ENCODE results near the gene MEF2C.
"Not testable (repeated sequence)": the region's sequence is repeated elsewhere in the genome, so short reads cannot be mapped to it uniquely, and the experiment has no call there.

MEF2C gene

DNA sequence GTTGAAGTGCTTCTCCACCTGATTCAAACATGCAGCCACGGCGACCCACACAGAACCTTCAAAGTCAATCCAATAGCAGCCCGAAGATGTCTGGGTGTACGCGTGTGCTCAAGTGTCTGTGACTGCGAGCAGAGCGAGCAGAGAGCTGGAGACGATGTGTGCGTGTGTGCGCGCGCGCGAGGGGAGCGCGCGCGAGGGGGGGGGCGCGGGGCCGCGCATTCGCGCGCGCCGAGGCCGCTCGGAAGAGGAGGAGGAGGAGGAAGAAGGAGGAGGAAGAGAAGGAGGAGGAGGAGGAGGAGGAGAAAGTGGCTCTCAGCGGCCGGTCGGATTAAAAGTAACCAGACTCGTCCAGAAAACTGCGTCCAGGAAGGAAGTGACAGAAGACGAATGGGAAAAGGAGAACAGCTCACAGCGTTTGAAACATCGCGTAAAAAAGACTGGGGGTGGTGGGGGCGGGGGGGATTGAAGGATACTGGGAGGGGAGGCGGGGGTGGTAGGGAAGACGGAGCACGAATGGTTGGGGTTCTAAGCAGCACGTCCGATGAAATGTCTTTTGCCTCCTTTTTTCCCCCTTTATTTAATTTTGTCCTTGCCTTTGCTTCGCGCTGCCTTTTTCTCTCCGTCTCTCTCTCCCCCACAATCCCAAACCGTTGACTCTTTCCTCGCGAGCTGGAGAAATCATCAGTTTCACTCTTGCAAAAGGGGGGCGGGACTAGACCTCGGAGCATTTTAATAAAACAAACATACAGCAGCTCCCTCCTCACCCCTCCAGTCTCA is at the start of gene MEF2C:
Gene MEF2C, minus strand, starts transcription at position 126 of the 777 bp plus-strand sequence. CDS start 59,396 bp downstream, outside the sequence.
- DNase-seq, result peak; percentile 21 to 77

DNA sequence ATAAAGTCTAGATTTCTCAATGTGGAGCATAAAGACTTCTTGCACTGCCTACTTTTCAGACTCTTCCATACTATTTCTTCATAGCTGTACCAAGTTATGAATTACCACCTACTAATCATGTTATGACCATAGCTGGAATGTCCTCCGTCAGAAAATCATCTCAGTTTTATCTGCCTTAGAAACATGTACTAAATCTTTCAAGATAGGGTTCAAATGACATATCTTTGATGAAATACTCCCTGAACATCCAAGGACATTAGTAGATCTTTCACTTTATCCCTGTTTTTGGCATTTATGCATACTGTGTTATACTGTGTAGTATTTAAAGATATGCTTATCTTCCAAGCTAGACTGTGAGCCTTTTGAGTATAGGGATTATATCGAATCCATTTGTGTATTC is 49.6 kb upstream of the MEF2C start:
- DNase-seq, result no peak

DNA sequence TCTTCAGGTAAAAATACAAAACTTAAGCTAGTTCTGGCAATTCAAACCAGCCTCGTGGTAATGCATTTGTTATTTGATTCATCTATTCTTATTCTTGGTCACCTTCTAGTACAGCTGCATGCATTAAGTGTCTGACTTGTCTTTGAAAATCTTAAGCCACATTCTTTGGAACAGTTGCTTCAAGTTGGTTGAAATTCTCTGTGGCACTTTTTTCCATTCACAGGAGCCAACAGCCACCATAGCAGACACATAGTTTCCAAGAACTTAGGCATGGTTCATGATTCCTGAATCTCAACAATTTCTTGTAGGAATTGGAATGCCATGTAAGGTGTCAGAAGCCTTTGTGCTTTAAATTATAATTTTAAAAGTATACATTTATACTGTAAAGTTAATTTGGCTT is 47.4 kb upstream of the MEF2C start:
- no peak for DNase-seq

DNA sequence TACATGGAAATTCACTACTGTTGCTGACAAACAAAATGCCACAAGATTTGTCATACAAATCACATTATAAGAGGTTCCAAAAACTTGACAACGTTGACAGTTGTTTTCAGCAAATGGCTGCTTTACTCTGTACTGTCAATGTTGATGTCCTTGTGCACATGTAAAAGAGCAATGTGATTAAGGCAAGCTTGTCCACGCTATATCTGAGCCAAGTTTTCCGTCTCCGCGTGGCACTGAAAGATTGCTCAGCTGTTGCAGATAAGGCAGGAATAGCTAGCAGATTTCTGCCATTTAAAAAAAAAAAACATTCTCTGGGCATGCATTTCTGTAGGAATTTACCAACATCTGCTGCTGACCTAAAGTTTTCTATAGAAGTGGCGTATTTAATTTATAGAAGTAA is 46.4 kb upstream of the MEF2C start:
- no peak for DNase-seq

DNA sequence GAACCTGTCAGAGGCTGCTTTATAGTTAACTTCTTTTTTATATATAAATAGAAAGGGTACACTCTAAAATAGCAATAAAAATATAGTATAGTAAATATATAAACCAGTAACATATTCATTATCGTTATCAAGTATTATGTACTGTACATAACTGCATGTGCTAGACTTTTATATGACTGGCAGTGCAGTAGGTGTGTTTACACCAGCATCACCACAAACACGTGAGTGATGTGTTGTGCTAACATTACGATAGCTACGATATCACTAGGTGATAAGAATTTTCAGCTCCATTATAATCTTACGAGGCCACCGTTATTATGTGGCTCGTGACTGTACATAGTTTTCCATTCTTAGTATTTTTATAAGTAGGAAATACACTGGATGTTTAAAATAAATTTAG is 43.8 kb upstream of the MEF2C start:
- DNase-seq, result no peak

DNA sequence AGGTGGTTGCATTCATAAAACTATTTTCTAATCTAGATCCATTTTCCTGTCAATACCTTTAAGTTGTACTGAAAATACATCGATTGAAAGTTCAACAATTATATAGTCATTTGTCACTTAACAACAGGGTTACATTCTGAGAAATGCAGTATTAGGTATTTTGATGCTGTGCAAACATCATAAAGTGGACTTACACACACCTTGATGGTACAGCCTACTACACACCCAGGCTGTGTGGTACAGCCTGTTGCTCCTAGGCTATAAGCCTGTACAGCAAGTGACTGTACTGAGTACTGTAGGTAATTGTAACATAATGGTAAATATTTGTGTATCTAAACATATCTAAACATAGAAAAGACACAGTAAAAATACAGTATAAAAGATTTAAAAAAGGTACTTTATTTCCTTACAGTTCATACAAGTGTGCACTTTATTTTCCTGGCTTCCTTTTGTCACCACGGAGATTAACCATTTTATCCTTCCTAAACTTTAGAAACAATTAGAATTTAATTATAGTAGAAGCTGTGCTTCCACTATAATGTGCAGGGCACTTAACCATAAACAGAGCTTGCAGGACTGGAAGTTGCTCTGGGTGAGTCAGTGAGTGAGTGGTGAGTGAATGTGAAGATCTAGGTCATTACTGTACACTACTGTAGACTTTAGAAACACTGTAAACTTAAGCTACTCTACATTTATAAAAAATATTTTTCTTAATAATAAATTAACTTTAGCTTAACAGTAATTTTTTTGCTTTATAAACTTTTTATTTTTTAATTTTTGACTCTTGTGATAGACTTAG is 42.9 kb upstream of the MEF2C start:
- no peak for DNase-seq

DNA sequence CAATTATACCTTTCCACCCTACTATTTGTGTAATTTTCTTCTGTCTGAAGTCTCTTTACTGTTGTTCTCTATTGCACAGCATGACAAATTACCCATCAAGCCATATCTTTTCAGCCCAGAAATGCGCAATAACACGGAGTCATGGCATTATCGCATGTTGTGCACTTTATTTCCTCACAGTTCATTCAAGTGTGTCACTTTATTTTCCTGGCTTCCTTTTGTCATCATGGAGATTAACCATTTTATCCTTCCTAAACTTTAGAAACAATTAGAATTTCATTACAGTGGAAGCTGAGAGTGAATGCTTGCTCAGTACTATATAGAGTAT is 41.3 kb upstream of the MEF2C start:
- no peak for DNase-seq

DNA sequence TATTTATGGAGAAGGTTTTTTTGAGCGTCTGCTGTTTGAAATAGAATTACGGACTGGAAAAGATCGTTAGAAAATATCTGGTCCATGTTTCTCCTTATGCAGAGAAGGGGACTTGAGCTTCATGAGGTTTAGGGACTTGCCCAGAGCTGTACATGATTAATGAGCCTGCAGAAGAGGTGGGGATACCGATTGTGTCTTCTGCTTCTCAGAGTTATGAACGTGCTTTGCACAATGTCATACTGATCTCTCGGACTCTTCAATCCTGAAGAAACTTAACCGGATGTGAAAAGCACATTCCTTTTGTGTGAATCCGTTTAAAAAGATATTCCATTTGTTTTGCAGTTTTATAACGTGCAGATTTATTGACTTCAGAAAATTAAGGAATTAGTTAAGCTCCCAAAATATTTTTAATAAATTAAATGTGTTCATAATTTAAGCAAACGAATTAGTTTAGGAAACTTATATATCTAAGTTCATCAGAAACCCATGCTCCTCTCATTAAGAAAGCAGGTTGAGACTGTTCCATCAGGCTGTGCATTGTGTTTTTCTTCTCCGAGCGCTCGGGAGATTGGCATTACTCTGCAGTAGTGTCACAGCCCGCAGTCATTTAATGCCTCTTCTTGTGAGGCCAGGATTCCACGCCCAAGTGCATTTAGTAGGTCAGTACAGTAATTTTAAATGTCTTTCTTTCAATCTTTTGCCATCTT is 40.8 kb upstream of the MEF2C start:
- no peak for DNase-seq

DNA sequence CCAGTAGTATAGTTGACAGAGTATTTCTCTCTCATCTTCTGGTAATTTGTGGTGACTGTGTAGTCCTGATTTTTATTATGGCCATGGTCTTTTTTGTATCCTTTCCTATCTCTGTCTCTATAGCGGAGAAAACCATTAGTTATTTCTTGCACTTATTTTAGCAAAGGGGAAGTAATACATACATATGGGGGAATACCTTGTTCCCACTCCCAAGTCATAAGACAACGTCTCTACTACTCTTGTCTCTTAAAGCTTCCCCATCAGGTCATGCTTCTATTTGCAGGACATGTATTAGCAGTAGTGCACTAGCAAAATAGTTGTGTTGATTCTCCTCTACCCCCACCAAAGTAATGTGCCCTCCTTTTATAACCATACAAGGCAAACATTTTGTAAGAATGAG is 29.8 kb upstream of the MEF2C start:
- not testable (repeated sequence) for DNase-seq

DNA sequence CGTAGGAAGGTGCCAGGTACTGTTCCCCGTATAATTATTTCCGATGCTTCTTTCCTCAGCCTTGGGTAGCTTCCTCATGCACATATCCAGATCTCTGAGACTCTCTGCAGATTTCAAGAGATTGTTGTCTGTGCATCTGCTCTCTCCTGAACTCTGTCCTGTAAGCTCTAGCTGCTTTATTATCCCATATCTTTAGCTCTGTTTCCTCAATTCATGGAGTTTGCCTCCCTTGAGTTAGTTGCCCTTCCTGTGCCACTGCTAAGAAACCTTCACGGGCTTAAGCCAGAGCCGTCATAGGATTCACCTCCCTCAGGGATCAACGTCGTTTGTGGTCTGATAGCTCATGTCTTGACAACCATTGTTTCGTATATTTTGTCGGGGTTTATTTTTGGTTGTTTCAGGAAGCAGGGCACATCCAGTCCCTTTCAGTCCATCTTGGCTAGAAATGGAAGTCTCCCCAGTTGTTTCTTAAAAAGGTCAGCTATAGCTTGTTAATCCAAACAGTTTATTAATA is 28.1 kb upstream of the MEF2C start:
- DNase-seq, result not testable (repeated sequence)

DNA sequence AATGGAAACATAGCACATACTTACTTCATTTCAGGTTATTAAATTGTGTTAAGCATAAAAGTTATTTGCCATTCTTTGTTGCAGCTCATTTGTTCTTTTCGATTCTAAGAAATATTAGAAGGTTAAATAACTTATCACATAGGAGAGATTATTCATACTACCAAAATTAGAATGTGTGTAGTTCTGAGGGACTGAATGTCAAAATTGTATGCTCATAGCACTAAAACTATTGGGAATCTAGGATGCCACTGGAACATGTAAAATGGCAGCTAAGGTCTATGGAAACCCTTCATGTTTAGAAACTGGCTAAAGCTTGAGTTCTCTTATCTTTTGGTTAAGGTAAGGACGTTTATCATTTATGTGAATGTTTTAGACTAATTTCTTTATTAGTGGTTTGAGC is 21.5 kb upstream of the MEF2C start:
- DNase-seq, result not testable (repeated sequence)

DNA sequence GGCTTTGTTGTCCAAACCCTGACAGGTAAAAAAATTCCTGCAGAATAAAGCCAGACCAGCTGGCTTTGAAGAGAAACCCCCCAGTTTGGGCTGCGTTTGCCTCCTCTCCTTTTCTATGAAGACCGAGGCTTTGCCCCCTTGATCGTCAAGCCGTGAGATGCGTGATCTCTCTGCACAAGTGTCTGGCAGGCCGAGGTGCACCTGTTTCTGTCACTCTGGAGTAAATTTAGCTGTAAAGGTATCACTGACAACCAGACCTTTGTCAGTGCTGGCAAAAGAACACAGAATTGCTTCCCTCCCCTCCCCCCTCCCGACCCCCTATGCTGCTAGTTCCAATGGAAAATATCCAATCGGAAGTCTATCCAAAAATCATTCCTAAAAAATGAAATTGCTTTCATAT is 21.0 kb upstream of the MEF2C start:
- not testable (repeated sequence) for DNase-seq

DNA sequence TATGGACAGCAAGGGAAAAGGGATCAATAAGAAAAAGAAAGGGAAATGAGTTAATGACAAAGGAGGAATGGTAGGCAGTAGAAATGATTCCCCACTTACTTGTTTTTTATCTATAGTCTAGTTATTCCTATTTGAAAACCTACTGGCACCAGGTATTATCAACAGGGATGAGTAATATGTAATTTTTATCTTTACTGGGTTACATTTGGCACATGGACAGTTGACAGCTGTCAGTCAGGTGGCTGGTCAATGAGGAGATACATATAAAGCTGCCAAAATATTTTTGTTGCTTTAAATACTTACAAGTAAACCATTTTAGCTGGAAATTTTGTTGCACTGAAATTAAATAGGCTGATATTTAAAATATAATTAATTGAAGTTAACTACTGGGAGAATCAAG is 18.1 kb upstream of the MEF2C start:
- DNase-seq, result not testable (repeated sequence)

DNA sequence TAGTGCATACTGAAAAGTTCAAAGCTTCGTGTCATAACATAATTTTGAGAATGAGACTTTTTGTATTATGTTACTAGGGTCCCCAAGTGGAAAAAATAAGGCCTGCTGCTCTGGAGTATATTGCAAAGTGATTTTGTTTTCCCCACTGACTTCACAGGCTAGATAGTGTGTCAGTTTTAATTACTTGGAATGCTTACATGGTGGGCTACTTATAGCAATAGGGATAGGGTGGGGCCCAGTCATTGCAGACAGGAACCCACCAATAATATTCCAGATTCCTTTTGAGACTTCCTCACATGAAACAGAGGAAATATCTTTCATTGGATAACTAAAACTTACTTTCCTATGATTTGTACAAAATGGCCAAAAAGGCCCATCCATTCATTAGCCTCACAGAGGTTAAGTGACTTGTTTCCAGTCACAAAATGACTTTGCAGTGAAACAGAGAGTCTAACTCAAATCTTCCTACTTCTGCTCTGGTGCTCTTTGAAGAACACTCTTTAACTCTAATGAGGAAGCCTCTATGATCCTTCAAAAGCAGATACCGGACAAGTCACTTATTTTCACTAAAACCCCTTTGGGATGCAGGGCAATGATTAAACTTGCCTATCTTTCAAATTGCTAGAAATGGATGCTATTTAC is 16.2 kb upstream of the MEF2C start:
- DNase-seq, result no peak

DNA sequence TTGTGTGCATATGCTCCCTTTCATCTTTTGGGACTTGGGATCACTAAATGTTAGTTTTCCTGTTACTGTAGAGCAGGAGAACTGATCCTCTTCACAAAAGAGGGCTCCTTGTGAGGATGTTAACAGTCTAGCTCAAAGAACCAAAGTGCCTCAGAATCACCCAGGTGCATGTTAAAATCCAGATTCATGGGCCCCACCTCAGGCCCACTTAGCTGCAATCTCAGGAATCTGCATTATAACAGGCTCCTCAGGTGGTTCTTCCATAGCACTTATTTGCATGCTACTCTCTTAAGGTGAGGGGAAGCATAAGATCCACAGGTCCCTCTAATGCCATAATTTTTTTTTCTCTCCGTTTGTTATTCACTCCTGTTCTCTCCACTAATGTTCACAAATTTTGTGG is 14.8 kb upstream of the MEF2C start:
- no peak for DNase-seq

DNA sequence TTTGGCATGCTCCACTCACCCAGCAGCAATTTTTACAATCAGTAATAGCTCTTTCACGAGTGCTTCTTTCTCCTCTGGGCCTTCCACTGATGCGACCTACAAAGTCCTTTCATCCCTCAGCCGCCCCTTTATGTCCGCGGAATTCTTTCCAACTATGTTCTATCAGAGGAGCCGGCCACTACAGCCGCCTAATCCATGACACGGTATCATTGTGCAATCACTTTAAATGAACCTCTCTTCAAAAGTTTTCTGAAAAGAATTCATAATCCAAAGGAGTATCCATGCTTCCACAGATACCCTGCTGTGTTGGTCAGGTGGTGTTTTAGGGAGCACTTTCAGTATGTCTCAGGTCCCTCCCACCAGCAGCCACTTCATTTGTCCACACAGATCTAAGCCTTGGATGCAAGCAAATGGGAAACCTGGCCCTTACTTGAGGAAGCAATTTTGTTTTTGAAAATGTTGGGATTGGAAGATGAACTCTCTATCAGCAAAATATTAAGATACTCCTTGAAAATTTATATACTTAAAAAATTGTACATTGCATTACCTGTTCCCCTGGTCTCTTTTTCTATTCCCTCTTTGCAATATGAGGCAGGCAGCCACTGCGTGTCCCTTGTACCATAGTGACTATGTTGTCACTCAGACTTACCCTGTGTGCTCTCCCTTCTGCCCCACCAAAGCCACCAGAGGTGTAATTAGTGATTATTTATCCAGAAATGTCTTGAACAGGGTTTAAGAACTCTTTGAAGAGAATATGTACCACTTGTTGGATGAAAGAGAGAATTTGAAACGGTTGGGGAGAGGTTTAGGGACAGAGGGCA is 12.9 kb upstream of the MEF2C start:
- DNase-seq, result no peak

DNA sequence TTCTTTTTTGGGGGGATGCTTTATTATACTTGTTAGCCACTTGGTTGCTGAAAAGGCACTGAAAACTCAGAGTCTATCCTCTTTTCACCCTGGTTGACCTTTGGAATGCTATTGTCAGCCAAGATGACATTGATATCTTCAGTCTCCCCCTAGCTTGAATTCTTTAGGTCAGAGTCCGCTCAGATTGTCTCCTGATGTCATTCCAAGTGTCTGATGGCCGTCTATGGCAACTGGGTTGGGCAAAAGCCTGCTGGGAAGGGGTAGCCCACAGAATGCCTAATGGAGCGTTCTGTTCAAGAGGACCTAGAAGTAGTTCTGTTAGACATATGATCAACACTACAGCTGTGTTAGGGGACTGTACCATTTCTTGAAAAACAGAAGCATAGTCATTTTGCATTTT is 9.7 kb upstream of the MEF2C start:
- DNase-seq, result no peak

DNA sequence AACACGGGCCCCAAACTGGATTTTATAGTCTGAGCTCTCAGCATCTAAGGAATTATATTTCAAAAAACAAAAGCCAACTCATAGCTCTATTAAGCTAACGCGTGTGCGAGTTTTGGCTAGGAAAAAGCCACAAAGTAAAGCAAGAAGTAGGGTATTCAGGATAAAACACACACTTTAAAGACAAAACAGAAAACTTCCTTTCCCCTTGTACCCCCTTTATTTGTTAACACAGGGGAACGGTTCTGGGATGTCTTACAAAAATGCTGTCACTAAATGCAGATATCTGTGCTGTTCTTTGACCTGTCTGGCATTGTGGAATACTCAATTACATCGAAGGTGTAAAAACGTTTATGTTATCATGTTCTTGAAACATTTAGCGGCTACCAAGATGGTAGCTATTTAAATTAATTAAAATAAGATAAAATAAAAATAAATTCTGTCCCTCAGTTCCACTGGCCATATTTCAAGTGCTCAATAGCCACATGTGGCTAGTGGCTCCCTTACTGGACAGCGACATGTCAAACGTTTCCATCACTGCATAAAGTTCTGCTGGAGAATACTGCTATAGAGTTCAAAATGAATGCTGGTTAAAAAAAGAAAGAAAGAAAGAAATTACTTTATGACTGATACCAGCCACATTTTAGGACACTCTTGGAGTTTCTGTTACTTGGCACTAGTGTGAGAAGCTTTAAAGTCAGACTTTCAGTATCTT is 7.2 kb upstream of the MEF2C start:
- DNase-seq, result no peak

DNA sequence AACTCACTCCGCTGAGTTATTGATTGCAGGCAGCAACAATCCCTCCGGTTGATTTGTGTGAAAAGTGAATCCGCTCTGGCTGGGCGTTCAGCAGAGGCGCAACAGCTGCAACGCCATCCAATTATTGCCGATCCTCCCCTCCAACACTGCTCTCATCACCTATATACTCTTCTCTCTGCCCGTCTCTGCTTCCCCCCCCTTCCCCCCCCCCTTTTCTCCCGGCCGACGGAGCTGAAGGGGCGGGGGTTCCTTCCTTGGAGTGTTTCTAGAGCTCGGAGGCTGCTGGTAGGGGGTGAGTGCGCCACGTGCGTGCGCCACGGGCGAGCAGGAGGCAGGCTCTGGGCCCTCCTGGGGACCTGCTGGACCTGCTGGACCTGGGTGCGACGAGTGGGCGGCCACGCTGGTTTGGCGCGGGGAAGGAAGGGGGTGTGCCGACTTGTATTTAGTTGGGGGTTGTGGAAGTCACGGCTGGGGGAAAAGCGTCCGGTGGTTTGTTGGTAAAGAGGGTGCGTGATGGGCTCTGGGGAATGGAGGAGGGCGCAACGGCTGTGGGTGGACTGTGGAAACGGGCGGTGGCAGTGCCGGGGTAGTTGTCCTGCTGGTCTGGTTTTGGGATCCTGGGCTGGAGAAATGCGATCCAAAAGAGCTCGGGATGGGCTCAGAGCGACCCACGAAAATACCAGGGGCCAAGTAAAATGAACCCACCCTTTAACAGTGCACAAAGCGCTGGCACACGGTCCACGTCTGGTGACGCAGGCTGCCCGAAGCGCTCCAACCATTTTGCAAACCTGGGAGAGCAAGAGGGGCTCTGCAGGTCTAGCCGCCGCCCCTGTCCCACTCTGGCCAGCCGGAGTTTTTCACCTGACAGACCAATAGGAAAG is 6.4 kb upstream of the MEF2C start:
- no peak for DNase-seq

DNA sequence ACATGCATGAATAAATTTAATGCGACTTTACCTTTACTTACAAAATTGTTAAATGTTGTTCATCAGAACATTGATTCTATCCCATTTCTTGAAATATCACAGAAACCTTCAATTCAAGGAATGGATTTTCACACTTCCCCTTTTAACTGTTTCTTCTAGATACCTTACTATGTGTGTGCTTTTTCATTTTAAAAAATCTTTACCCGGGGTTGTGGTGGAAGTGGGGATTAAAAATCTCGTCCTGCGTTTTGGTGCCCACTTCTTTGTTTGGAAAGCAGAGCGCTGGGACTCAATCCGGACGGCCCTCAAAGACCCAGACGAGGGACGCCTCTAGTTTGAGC is 5.8 kb upstream of the MEF2C start:
- no peak for DNase-seq

DNA sequence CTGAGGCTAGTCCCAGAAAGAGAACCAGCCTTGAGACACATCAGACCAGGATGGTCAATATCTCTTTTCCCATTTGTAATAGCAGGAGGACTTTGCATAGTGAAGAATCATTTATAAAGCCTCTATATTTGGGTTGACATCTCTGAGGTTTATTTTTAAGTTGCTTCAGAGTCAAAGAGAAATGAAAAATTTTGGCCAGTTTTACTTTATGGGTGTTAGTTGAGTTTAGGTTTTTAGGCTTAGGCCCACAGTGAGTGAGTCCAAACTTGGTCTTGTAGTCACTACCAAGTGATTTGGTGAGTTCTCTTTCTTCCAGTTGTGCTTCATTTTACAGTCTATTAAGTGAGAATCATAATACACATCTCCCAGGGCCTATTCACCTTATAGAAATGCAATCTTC is 5.3 kb upstream of the MEF2C start:
- no peak for DNase-seq

All from CD4-positive, alpha-beta T cell treated with Interleukin-4 for 1 hour (primary cell).